K562 (cell line): ENCODE measurements around the gene WASF3. TPM values are rescaled to one million over a fixed set of nuclear protein-coding genes. Genes with fewer than 3 reads are reported as not detected.

ENCODE experiments used
- ATAC-seq: fragments of 200-7000 bp; cut with Tn5 transposase; 3 replicates; pipeline ENCODE4 v1.9.1; 2020; ENCODE audit warnings: moderate library complexity
- BruUV-seq: library from RNA; stranded (reverse); fragments of 400-500 nt; replicated peaks from 2 replicates; lab custom pipeline; 2021; lab: Mats Ljungman, UMichigan
- CTCF ChIA-PET: fragments of 300-600 bp; formaldehyde crosslinking; extraction: SDS; loops from one replicate; lab custom pipeline; 2021; ENCODE audit warnings: low intra/inter-chr PET ratio; lab: Yijun Ruan, JAX
- POLR2A ChIA-PET: fragments of 300-600, 350-650 bp; sonication (Branson Sonifier 250); formaldehyde crosslinking; extraction: SDS; loops from one replicate; lab custom pipeline; 2021; ENCODE audit warnings: antibody characterized with exemption, inconsistent platforms; lab: Yijun Ruan, JAX
- DNase-seq, 4 experiments: peaks; one replicate each; pipeline versions ENCODE4 v3.0.0 to v3.0.0-alpha.2; 2011 to 2018; ENCODE audit warnings: low spot score in 3 of 4, mixed read lengths in 3 of 4; ENCODE audit errors: extremely low read depth in 1 of 4
- FAIRE-seq: peaks from 2 replicates; lab custom pipeline; 2011; peaks lifted over from hg19 to GRCh38; lab: Jason Lieb, UNC
- H2AFZ ChIP-seq: 2 replicates; pipeline ENCODE4 v1.6.0; 2011; ENCODE audit warnings: low read depth, low read length, control low read depth, inconsistent platforms
- H3K27ac ChIP-seq: fragments of 200-600 bp; 3 replicates; pipeline ENCODE4 v1.8.0; 2011; ENCODE audit warnings: low read depth, mild to moderate bottlenecking, control low read depth, inconsistent platforms, low read length, moderate library complexity, mixed read lengths; ENCODE audit errors: extremely low read depth
- H3K27me3 ChIP-seq, 2 experiments: fragments of 300-600 bp in 1 of 2; 2 replicates in 1 of 2; 3 replicates in 1 of 2; pipeline versions ENCODE4 v1.6.0 to v1.8.0; 2011; ENCODE audit warnings: inconsistent platforms in 2 of 2, low read length in 2 of 2, mild to moderate bottlenecking in 1 of 2, mixed read lengths in 1 of 2, moderate library complexity in 1 of 2; ENCODE audit not compliant: control insufficient read depth in 2 of 2, insufficient read depth in 2 of 2
- H3K36me3 ChIP-seq: fragments of 300-600 bp; 3 replicates; pipeline ENCODE4 v1.8.0; 2011; ENCODE audit warnings: mild to moderate bottlenecking, low read length, inconsistent platforms; ENCODE audit not compliant: control insufficient read depth, insufficient read depth
- H3K4me1 ChIP-seq, 2 experiments: fragments of 200-600 bp in 1 of 2; replicated peaks in 1 of 2; 2 replicates in 1 of 2; 3 replicates in 1 of 2; pipeline versions ENCODE4 v1.5.1 to v1.8.0; 2011; ENCODE audit warnings: inconsistent platforms in 2 of 2, low read length in 2 of 2, mild to moderate bottlenecking in 1 of 2, mixed read lengths in 1 of 2, moderate library complexity in 1 of 2; ENCODE audit not compliant: control insufficient read depth in 2 of 2, insufficient read depth in 2 of 2
- H3K4me2 ChIP-seq: 2 replicates; pipeline ENCODE4 v1.6.1; 2011; ENCODE audit warnings: low read length, control low read depth, inconsistent platforms, mixed read lengths; ENCODE audit not compliant: insufficient read depth
- H3K4me3 ChIP-seq: fragments of 200-600 bp; sonication (generic), shearing (Covaris generic); 2 replicates; pipeline ENCODE4 v1.5.1; 2016; ENCODE audit warnings: control low read depth, inconsistent platforms
- H3K79me2 ChIP-seq: fragments of 200-600 bp; 3 replicates; pipeline ENCODE4 v1.8.0; 2011; ENCODE audit warnings: low read length, inconsistent platforms; ENCODE audit not compliant: control insufficient read depth, insufficient read depth
- H3K9ac ChIP-seq, 2 experiments: 2 replicates each; pipeline versions ENCODE4 v1.6.0 to v1.6.1; 2011; ENCODE audit warnings: low read depth in 2 of 2, low read length in 2 of 2, control low read depth in 1 of 2, inconsistent platforms in 1 of 2, mild to moderate bottlenecking in 1 of 2, mixed read lengths in 1 of 2; ENCODE audit not compliant: insufficient read depth in 1 of 2
- H3K9me1 ChIP-seq: one replicate; pipeline ENCODE4 v1.6.0; 2011; ENCODE audit warnings: inconsistent platforms, mild to moderate bottlenecking, low read length, moderate library complexity; ENCODE audit not compliant: control insufficient read depth, insufficient read depth
- H3K9me3 ChIP-seq: replicated peaks from 2 replicates; pipeline ENCODE4 v1.5.1; 2011; ENCODE audit warnings: low read depth, low read length, inconsistent platforms; ENCODE audit not compliant: control insufficient read depth, insufficient read depth
- H4K20me1 ChIP-seq: replicated peaks from 2 replicates; pipeline ENCODE4 v1.6.1; 2011; ENCODE audit warnings: low read length, inconsistent platforms, mixed read lengths; ENCODE audit not compliant: control insufficient read depth, insufficient read depth
- NBN ChIP-seq: fragments of 450-650 bp; IDR thresholded peaks from 2 replicates; pipeline ENCODE4 v1.6.1; 2016; ENCODE audit warnings: low read depth, mild to moderate bottlenecking
- NEUROD1 ChIP-seq: fragments of 150-350 bp; IDR thresholded peaks from 2 replicates; pipeline ENCODE4 v1.6.1; 2014; ENCODE audit warnings: borderline replicate concordance, low read length, low read depth; ENCODE audit not compliant: partially characterized antibody
- PKNOX1 ChIP-seq: fragments of 450-650 bp; IDR thresholded peaks from 2 replicates; pipeline ENCODE4 v1.6.1; 2016
- WGBS: fragments of 100-300 bp; shearing (Covaris generic); methylation state at CpG from one replicate; pipeline ENCODE4 v1.1.6; 2016; ENCODE audit warnings: low coverage, mixed read lengths; ENCODE audit not compliant: insufficient coverage; ENCODE audit errors: missing lambda C conversion rate; 5-methylcytosine and 5-hydroxymethylcytosine counted together
- in situ Hi-C: fragments of 300-500 bp; cut with MboI; formaldehyde crosslinking; loops from 4 replicates; pipeline ENCODE4 v1.15.0; 2018; ENCODE audit warnings: inconsistent platforms, mixed read lengths
- intact Hi-C: fragments of 100-400 bp; cut with micrococcal nuclease; formaldehyde crosslinking; loops from 2 replicates; pipeline ENCODE4 v1.14.2; 2022
- polyA plus RNA-seq, 8 experiments: library from polyadenylated mRNA; depleted of rRNA in 4 of 8; stranded (reverse) in 5 of 8; unstranded in 3 of 8; fragments of >200 nt; fragmentation: Nextera tagmentation in 2 of 8; fragmentation: Illumina TruSeq in 1 of 8; extraction: Ambion mirVana in 2 of 8; extraction: Trizol in 1 of 8; gene quantifications; 2 replicates each; pipeline versions ENCODE4 v1.2.1 to v1.2.3, GENCODE V29; 2011 to 2014; ENCODE audit warnings: inconsistent platforms in 1 of 8, missing spikeins in 1 of 8
- total RNA-seq, 7 experiments: library from RNA; depleted of rRNA in 6 of 7; stranded (reverse); fragments of >200 nt in 6 of 7; fragmentation: Illumina TruSeq in 2 of 7; extraction: Trizol in 2 of 7; gene quantifications; 2 replicates each; pipeline versions ENCODE4 v1.2.1 to v1.2.3, GENCODE V29; 2011 to 2021; ENCODE audit warnings: low replicate concordance in 1 of 7
- TF ChIP-seq, protein P1 (sequence below): fragments of 250-450 bp; sonication (Bioruptor Pico); IDR thresholded peaks from 2 replicates; pipeline ENCODE4 v1.5.0; 2020; ENCODE audit warnings: mild to moderate bottlenecking

WASF3 gene
- total and polyA plus RNA-seq, 9 of the 15 experiments (the other 6 are each of a cell fraction or from before 2014, with no cell fraction given), result 0.04 to 0.43 (median 0.11) TPM

DNA sequence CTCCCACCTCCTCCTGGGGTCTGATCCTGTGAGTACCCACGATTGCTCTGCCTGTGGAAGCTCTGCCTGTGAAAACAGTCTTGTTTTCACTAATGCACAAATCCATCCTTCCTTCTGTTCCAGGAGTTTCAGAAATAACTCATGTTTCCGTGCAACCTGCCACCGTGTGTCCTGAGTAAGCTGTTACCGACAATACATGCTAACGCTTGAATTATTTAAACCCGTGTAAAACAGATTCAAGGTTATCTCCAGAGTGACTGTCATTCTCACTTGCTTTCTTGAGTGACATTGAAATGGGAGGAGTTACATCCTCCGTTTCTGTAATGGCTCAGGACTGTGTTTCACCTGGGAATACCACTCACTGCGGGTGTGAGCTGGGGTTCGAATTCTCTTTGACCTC lies 178.2 kb downstream of the WASF3 start:
- 1% methylated on average over 9 of the region's 9 CpGs for WGBS
- Histone ChIP-seq H3K9me3 (no peaks in the 10 kb centered on the region), H3K79me2 (no peaks in the 10 kb centered on the region), H3K4me1 (no peaks in the 10 kb centered on the region), H3K4me3 (no peak overlapping the region), H3K27ac (no peak overlapping the region), H2AFZ (no peak overlapping the region), H4K20me1 (no peaks in the 10 kb centered on the region), H3K27me3 (no peaks in the 10 kb centered on the region), H3K36me3 (no peaks in the 10 kb centered on the region), H3K9me1 (no peaks in the 10 kb centered on the region), H3K9ac (no peak overlapping the region), H3K4me2 (no peak overlapping the region)
- no peak for DNase-seq
- in situ Hi-C loops (no loop called here), intact Hi-C loops (no loop called here)
- POLR2A ChIA-PET, result no interaction called here
- ATAC-seq, result no peak
- CTCF ChIA-PET, result no interaction called here
- BruUV-seq, result no TSS peak
- no peak for TF ChIP-seq NBN
- TF ChIP-seq PKNOX1, result peak; percentile 22; the same call in 1 of the 2 replicates
- TF ChIP-seq, protein P1, sequence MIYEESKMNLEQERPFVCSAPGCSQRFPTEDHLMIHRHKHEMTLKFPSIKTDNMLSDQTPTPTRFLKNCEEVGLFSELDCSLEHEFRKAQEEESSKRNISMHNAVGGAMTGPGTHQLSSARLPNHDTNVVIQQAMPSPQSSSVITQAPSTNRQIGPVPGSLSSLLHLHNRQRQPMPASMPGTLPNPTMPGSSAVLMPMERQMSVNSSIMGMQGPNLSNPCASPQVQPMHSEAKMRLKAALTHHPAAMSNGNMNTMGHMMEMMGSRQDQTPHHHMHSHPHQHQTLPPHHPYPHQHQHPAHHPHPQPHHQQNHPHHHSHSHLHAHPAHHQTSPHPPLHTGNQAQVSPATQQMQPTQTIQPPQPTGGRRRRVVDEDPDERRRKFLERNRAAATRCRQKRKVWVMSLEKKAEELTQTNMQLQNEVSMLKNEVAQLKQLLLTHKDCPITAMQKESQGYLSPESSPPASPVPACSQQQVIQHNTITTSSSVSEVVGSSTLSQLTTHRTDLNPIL (CRISPR knock-in tag), result no peak
- TF ChIP-seq NEUROD1, result no peak
- FAIRE-seq, result no peak

Other genes with a start within 250 kb of the WASF3 start
- not detected in 2 replicates for gene GPR12, start 203.1 kb downstream of the WASF3 start, total RNA-seq (2014; rRNA removed)
- not detected in 2 replicates for gene GPR12, start 203.1 kb downstream of the WASF3 start, total RNA-seq (2014; rRNA removed; fragmentation: Illumina TruSeq; extraction: Trizol)
- not detected in 2 replicates for gene GPR12, start 203.1 kb downstream of the WASF3 start, total RNA-seq (2015; rRNA removed; fragmentation: Illumina TruSeq; extraction: Trizol)
- not detected in 2 replicates for gene GPR12, start 203.1 kb downstream of the WASF3 start, total RNA-seq (2021)
- not detected in 2 replicates for gene GPR12, start 203.1 kb downstream of the WASF3 start, polyA plus RNA-seq (2011; rRNA removed)
- gene GPR12, start 203.1 kb downstream of the WASF3 start, polyA plus RNA-seq (2014; fragmentation: Illumina TruSeq; extraction: Trizol), result not detected in 2 replicates
- gene GPR12, start 203.1 kb downstream of the WASF3 start, polyA plus RNA-seq (2014; fragmentation: Nextera tagmentation; extraction: Ambion mirVana), result not detected
- gene GPR12, start 203.1 kb downstream of the WASF3 start, polyA plus RNA-seq (2014; rRNA removed), result not detected in 2 replicates